IPS DF 4.7 (cell line): Measurements from ENCODE around the gene GVQW3.
A peak's percentile ranks its signal among the peaks of the same experiment; 100 is the strongest.
"Not testable (repeated sequence)": the region's sequence is repeated elsewhere in the genome, so short reads cannot be mapped to it uniquely, and the experiment has no call there.

Experiments used
- DNase-seq: peaks from one replicate; pipeline ENCODE4 v3.0.0-alpha.2; 2013; ENCODE audit warnings: low spot score; ENCODE audit errors: extremely low read depth

GVQW3 gene

DNA sequence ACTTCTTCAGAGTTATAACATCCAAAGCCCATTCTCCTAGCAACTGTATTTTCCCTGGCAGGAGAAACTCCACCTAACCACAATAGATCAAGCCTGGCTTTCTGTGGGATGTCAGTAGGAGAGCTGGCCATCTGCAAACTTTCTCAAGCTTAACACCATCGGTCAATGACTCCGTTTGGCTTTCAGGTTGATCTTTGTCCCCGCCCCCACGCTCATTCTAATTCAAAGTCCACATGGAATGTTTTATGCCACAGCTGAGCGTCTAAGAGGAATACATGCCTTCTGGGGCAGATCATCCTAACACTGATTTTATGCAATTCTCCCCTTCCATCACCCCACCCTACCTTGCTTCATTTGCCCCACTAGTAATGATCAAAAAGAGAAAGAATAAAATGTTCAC lies 4.8 kb downstream of the GVQW3 start:
- DNase-seq: no peak

DNA sequence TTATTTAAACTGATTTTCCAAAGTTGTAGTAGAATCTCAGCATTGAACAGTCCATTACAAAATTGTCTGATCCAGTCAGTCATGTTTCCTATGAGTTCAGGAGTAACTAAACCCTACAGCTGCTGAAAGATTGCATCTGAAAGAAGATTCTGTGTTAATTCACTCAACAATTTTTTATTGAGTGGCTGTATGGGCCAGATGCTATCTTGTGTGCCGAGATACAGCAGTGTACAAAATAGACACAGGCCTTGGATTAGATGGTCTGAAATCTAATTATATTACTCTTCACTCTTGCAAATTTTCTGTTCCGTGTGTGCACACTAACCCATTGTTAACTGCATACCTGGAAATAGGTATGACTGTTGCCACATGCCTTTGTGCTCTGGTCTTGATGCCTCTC lies 7.3 kb downstream of the GVQW3 start:
- no peak for DNase-seq

GRCh38 chr11:76391021-76391420 lies 9.9 kb downstream of the GVQW3 start:
- no peak for DNase-seq

- DNase-seq: no peak
These were observed 10.8 kb downstream of the GVQW3 start for GRCh38 chr11:76391811-76392475.

- DNase-seq: no peak
These were observed 11.7 kb downstream of the GVQW3 start for GRCh38 chr11:76392870-76393269.

DNA sequence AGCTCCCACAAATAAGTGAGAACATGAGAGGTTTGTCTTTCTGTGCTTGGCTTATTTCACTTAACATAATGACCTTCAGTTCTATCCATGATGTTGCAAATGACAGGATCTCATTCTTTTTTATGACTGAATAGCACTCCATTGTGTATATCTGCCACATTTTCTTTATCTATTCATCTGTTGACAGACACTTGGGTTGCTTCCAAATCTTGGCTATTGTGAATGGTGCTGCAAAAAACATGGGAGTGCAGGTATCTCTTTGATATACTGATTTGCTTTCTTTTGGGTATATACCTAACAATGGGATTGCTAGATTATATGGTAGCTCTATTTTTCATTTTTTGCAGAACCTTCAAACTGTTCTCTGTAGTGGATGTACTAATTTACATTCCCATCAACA lies 13.3 kb downstream of the GVQW3 start:
- DNase-seq: no peak

- DNase-seq: no peak
These were observed 14.2 kb downstream of the GVQW3 start for GRCh38 chr11:76395296-76395695.

GRCh38 chr11:76397383-76397782 lies 16.3 kb downstream of the GVQW3 start:
- no peak for DNase-seq

- DNase-seq: no peak
These were observed 19.8 kb downstream of the GVQW3 start for GRCh38 chr11:76400967-76401366.

GRCh38 chr11:76401484-76401883 lies 20.4 kb downstream of the GVQW3 start:
- not testable (repeated sequence) for DNase-seq

DNA sequence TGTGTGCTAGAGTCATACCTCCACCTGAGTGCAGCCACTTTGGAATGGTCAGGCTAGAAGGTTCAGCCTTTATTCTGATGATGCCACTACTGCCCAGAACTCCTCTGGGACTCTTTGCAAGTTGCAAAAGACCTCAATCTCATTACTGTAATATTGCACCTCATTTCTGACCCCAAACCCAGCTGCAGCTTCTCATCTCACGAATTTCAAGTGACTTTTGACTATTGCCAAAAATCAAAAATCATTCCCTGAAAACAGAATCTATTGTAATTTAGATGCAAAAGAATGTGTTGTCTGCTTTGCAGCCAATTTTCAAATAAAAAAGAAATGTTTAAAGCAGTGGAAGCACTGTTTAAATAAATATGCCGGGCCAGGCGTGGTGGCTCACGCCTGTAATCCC lies 25.2 kb downstream of the GVQW3 start:
- DNase-seq: no peak

DNA sequence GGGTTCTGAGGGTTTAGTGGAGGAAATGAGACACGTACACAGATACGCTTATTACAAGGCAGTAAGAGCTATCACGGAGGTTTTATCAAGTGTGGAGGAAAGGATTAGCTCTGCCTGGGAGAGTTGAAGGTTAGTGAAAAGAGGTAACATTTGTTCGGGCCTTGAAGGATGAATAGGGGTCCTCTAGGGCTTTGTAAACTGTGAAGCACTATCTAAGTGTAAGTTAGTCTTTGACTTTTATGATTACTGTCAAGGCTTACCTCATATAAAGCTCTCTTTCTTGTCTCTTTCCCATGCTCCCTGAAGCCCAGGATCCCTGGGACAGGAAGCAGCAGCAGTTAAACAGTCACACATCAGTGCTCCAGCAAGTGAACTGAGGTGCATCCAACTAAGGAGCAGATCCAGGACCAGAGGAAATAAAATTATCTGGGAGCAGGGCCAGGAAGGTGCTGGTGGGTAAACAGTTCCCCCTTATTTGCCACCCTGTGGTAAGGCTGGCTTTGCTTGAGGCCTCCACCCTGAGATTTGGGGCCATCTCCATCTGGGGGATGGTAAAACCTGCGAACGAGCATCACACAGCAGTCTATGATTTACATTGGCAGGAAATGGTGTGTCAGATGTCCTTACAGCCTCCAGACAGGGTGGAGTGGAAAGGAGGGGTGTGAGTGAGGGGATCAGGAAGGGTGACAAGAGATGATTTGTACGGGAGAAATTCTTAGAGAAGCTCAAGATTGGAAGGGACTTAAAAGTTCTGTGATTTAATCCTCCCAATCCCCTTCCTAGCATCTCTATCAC lies 27.2 kb downstream of the GVQW3 start:
- no peak for DNase-seq

GRCh38 chr11:76410851-76411357 lies 29.8 kb downstream of the GVQW3 start:
- no peak for DNase-seq

- no peak for DNase-seq
These were observed 34.0 kb downstream of the GVQW3 start for GRCh38 chr11:76415073-76415472.

DNA sequence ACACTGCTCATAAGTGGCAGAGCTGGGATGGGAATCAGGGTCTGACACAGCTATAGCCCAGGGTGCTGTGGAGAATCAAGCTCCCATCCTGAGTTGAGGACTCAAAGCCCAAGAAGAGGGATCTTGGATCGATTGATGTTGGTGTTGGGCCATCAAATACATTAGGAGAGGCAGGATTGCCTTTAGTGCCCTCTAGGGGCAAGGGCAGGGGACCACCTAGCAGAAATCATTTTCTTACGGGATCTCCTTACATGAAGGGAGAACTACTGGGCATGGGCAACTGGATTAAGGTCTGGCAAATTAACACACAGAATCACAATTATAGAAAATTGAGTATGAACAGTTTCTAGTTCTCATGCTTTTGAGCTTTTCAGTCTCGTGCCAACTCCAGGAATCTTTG lies 38.8 kb downstream of the GVQW3 start:
- DNase-seq: no peak

GRCh38 chr11:76424379-76424778 lies 43.3 kb downstream of the GVQW3 start:
- no peak for DNase-seq

DNA sequence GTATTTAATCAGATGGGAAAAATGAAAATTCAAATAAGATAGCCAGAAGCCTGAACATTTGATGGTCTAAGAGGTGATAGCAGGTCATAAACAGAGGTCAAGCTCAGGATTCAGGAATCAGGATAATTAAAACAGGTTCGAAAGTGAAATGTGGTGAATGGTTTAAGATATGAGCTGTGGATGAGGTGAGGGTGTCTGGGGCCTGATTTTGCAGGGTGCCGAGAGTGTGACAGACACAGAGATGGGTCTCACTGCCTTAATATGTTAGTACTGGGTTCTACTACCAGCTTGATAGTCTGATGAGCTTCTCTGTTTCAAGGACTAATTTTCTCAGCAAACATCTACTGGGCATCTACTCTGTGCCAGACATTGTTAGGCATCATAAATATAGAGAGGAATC lies 43.8 kb downstream of the GVQW3 start:
- DNase-seq: no peak

DNA sequence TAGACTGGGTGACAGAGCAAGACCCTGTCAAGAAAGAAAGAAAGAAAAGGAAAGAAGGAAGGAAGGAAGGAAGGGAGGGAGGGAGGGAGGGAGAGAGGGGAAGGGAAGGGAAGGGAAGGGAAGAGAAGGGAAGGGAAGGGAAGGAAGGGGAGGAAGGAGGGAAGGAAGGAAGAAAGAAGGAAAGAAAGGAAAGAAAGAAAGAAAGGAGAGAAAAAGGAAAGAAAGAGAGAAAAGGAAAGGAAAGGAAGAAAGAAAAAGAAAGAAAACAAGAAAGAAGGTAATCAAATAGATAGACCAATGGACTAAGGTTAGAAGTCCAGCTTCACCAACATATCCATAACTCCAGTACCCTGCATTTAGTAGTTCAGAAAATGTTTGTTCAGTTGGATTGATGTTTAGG lies 45.5 kb downstream of the GVQW3 start:
- no peak for DNase-seq

- DNase-seq: no peak
These were observed 54.9 kb downstream of the GVQW3 start for GRCh38 chr11:76436020-76436419.

GRCh38 chr11:76443268-76443980 lies 62.3 kb downstream of the GVQW3 start:
- no peak for DNase-seq

DNA sequence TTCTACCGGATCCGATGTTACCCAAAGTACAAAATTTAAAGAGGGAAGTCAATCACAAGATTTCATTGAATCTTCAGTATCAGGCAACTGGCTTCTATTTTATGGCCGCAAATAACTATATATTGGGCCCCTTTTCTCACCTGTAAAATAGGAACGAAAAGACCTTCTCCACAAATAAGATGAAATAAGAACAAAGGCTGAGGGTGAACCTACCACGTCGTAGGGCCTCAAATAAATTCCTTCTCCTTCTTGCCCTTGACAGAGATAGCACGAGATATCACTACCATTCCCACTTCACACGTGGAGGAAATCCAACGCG lies 62.9 kb downstream of the GVQW3 start:
- DNase-seq: no peak

DNA sequence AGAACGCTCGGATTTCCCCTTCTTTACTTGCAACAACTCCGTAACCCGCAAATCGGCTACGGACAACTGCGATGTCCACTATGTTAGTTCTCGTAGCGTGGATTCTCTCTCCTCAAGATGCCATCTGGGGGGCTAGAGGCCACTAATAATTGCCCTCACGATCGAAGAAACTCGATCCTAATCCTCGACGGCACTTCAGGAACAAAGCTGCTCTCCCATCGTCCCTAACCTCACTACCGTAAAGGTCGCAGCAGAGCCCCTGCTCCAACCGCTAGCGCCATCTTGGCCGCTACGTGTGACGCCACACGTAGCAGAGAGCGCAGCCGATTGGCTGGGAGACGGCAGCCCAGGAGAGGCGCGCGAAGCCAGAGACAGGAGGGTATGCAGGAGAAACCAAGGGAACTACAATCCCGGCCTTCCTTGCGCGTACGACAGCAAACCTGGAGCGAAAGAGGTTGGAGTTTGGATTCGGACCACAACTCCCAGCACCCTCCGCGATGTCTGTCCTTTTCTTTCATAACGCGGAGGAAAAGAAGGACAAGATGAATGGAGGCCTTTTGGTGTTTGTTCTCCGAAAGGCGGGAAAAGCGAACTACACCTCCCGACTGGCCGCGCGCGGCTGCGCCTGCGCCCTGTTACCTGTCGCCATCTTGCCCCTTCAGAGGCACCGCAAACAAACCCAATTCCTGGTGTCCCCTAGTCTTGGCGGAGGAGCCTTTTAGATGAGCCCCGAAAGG lies 63.4 kb downstream of the GVQW3 start, which contains the start of gene EMSY:
Gene EMSY, plus strand, starts transcription at position 635 of the 737 bp plus-strand sequence. CDS start 1,921 bp downstream, outside the sequence.
- peak; percentile 96 for DNase-seq
